Measurements from ENCODE around the gene KLRD1.

The KLRD1 gene

DNA sequence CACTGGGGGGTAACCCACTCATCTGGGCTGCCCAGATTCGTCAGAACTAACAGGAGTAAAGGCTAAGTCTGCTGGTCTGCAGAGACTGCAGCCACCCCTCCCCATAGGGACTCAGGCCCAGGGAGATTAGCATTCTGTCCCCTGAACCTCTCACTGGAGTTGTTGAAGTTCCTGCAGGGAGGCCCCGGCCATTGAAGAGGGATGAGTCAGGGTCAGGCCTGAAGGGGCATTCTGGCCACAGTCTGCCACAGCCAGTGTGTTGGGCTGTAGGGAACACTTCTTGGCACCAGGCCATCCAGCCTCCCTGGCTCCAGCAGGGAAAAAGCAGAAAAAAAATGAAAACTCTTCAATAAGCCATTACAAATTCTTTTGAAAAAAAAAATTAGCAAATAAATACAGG is 46.8 kb downstream of the KLRD1 start:
- H3K4me3 ChIP-seq (IDR thresholded peaks at IDR 0.05; ENCODE audit: insufficient read depth, low read depth, low read length), result no peak overlapping the region
- H3K36me3 ChIP-seq (ENCODE audit: insufficient read depth), result no peaks in the 10 kb centered on the region
- H3K4me1 ChIP-seq (ENCODE audit: low read depth, poor library complexity, severe bottlenecking), result no peaks in the 10 kb centered on the region
- H4K20me1 ChIP-seq (ENCODE audit: insufficient read depth), result no peaks in the 10 kb centered on the region
- H3K27ac ChIP-seq, result no peak overlapping the region
- H3K79me2 ChIP-seq (ENCODE audit: insufficient read depth, low read depth), result no peaks in the 10 kb centered on the region
- no peaks in the 10 kb centered on the region for H3K27me3 ChIP-seq (ENCODE audit: insufficient read depth, low read depth)
- H2AFZ ChIP-seq (ENCODE audit: low read depth), result no peak overlapping the region
- no peak overlapping the region for H3K9ac ChIP-seq
- H3K4me2 ChIP-seq, result no peak overlapping the region
- TF ChIP-seq, protein P1, sequence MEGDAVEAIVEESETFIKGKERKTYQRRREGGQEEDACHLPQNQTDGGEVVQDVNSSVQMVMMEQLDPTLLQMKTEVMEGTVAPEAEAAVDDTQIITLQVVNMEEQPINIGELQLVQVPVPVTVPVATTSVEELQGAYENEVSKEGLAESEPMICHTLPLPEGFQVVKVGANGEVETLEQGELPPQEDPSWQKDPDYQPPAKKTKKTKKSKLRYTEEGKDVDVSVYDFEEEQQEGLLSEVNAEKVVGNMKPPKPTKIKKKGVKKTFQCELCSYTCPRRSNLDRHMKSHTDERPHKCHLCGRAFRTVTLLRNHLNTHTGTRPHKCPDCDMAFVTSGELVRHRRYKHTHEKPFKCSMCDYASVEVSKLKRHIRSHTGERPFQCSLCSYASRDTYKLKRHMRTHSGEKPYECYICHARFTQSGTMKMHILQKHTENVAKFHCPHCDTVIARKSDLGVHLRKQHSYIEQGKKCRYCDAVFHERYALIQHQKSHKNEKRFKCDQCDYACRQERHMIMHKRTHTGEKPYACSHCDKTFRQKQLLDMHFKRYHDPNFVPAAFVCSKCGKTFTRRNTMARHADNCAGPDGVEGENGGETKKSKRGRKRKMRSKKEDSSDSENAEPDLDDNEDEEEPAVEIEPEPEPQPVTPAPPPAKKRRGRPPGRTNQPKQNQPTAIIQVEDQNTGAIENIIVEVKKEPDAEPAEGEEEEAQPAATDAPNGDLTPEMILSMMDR (conservative IDR thresholded peaks at IDR 0.05; ENCODE audit: low read depth, low read length), result no peak

DNA sequence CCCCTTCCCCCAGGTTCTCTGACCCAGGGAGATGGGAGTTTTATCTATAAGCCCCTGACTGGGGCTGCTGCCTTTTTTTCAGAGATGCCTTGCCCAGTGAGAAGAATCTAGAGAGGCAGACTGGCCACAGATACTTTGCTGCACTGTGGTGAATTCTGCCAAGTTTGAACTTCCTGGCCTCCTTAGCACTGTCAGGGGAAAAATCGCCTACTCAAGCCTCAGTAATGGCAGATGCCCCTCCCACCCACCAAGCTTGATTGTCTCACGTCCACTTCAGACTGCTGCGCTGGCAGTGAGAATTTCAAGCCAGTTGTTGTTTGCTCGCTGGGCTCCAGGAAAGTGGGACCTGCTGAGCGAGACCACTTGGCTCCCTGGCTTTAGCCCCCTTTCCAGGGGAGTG is 50.5 kb downstream of the KLRD1 start:
- TF ChIP-seq, protein P1 (conservative IDR thresholded peaks at IDR 0.05; ENCODE audit: low read depth, low read length), result no peak
- Histone ChIP-seq H3K4me1 (ENCODE audit: low read depth, poor library complexity, severe bottlenecking) (no peaks in the 10 kb centered on the region), H3K4me2 (no peak overlapping the region), H3K79me2 (ENCODE audit: insufficient read depth, low read depth) (no peaks in the 10 kb centered on the region), H3K4me3 (IDR thresholded peaks at IDR 0.05; ENCODE audit: insufficient read depth, low read depth, low read length) (no peak overlapping the region), H3K27me3 (ENCODE audit: insufficient read depth, low read depth) (peaks cover 4% of the 10 kb centered on the region; the same call in 1 of the 2 replicates), H3K9ac (no peak overlapping the region), H2AFZ (ENCODE audit: low read depth) (no peak overlapping the region), H3K36me3 (ENCODE audit: insufficient read depth) (no peaks in the 10 kb centered on the region), H4K20me1 (ENCODE audit: insufficient read depth) (no peaks in the 10 kb centered on the region), H3K27ac (no peak overlapping the region)

DNA sequence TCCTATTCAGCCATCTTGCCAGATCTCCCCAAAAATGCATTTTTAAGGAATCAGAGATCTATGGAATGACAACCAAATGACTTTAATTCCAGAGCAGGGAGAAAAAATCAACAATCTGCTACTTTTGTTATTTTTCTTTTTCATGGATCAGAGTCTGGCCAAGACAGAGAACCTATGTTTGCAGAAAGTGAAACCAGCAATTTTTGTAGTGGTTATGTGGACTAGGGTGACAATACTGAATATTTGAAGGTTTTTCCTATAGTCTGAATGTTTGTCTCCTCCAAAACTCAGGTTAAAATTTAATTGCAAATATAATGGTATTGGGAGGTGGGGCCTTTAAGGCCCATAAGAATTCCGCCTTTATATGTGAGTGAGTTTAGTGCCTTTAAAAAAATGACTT is 51.3 kb downstream of the KLRD1 start:
- H2AFZ ChIP-seq (ENCODE audit: low read depth), result no peak overlapping the region
- peaks cover 7% of the 10 kb centered on the region; the same call in 1 of the 2 replicates for H3K27me3 ChIP-seq (ENCODE audit: insufficient read depth, low read depth)
- no peaks in the 10 kb centered on the region for H3K79me2 ChIP-seq (ENCODE audit: insufficient read depth, low read depth)
- no peak overlapping the region for H3K27ac ChIP-seq
- no peaks in the 10 kb centered on the region for H3K36me3 ChIP-seq (ENCODE audit: insufficient read depth)
- TF ChIP-seq, protein P1 (conservative IDR thresholded peaks at IDR 0.05; ENCODE audit: low read depth, low read length), result no peak
- H4K20me1 ChIP-seq (ENCODE audit: insufficient read depth), result no peaks in the 10 kb centered on the region
- no peak overlapping the region for H3K4me3 ChIP-seq (IDR thresholded peaks at IDR 0.05; ENCODE audit: insufficient read depth, low read depth, low read length)
- H3K4me1 ChIP-seq (ENCODE audit: low read depth, poor library complexity, severe bottlenecking), result peaks cover 2% of the 10 kb centered on the region
- H3K9ac ChIP-seq, result no peak overlapping the region
- H3K4me2 ChIP-seq, result no peak overlapping the region

DNA sequence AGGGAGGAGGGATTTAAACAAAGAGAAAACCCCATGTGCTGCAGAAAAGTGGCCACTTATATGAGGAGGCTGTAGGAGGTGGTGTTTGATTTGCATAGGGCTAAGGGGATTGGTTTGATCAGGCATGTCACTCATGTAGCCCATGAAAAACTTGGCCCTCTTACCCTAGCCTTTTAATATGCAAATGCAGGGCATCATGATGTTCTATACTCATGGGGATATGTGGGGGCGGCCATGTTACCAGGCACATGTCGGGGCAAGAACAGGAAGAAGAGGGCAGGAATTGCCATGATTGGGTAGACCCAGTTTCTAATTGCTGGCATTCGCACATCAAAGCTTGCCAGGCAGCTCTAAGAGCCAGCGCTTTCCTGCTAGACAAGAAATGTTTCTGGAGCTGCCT is 53.4 kb downstream of the KLRD1 start:
- no peaks in the 10 kb centered on the region for H4K20me1 ChIP-seq (ENCODE audit: insufficient read depth)
- H3K9ac ChIP-seq, result no peak overlapping the region
- H3K27ac ChIP-seq, result no peak overlapping the region
- no peak overlapping the region for H3K4me3 ChIP-seq (IDR thresholded peaks at IDR 0.05; ENCODE audit: insufficient read depth, low read depth, low read length)
- no peaks in the 10 kb centered on the region for H3K36me3 ChIP-seq (ENCODE audit: insufficient read depth)
- H3K27me3 ChIP-seq (ENCODE audit: insufficient read depth, low read depth), result peaks cover 8% of the 10 kb centered on the region; the same call in 1 of the 2 replicates
- TF ChIP-seq, protein P1 (conservative IDR thresholded peaks at IDR 0.05; ENCODE audit: low read depth, low read length), result no peak
- H3K4me1 ChIP-seq (ENCODE audit: low read depth, poor library complexity, severe bottlenecking), result peaks cover 11% of the 10 kb centered on the region
- H3K4me2 ChIP-seq, result no peak overlapping the region
- no peaks in the 10 kb centered on the region for H3K79me2 ChIP-seq (ENCODE audit: insufficient read depth, low read depth)
- H2AFZ ChIP-seq (ENCODE audit: low read depth), result no peak overlapping the region
